ENCODE data around the gene CDHR1.

DNA sequence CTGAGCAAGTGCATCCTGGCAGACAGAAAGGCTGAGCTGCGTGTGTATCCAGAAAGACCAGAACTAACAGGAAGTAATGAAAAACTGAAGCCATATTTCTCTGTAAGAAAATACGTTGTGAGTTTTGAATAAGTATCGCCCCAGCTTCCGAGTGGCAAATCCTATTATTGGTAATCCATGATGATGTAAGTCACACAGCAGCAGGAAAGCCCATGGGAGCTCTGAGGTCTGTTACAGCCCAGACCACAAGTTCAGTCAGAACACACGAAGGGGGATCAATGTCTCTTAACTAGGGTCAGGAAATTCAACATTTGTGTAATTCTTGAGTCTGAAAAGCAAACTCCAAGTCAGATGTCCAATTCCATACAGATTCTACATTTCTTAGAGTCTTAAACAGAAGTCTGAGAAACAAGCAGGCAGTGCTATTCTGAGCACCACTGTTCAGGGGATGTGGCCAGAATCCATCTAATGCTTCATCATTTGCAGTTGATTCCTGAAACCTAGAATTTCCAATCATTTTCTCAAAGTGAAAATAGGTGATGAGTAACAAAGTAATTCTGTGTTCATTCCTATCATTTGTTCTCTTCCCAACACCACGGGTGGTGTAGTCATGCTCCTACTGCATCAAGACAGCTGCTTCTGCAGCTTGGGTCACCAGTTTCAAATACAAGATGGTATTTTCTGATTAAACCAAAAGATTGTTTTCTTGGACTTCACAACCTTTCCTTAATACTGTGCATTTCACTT is 31.3 kb downstream of the CDHR1 start, which contains the start of gene LRIT2:
- TF ChIP-seq CTCF (conservative IDR thresholded peaks at IDR 0.05 in 1 of 2, IDR thresholded peaks at IDR 0.05 in 1 of 2; ENCODE audit: extremely low read depth in 1 of 2, insufficient read depth in 1 of 2, low read depth in 1 of 2, low read length in 2 of 2) (no peak), EZH2 (IDR thresholded peaks at IDR 0.05; ENCODE audit: borderline replicate concordance, low read length) (no peak)
